Measurements from ENCODE around the gene MARF1.

DNA sequence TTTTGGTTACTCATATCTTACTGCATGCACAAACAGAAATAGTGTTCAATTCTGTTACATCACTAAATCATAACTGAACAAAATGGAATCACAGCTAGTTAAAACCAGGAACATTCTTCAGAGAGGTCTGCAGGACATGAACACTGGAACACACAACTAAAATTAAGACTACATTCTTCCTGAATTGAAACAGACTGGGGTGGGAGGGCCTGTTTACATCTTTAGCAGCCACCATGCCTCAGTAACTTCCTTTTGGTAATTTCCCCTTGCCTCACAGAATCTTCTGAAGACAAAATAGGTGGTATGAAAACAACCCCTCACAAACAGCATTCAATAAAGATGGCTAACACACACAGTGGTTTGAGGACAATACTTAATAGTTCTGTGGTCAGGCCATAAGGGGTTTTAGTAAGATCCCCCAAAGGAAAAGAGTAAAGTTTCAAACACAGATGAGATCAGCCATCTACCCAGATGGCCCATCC, 6.5 kb downstream of the MARF1 start:
- TF ChIP-seq EZH2phosphoT487 (IDR thresholded peaks at IDR 0.05) = no peak
- TF ChIP-seq, protein P1, sequence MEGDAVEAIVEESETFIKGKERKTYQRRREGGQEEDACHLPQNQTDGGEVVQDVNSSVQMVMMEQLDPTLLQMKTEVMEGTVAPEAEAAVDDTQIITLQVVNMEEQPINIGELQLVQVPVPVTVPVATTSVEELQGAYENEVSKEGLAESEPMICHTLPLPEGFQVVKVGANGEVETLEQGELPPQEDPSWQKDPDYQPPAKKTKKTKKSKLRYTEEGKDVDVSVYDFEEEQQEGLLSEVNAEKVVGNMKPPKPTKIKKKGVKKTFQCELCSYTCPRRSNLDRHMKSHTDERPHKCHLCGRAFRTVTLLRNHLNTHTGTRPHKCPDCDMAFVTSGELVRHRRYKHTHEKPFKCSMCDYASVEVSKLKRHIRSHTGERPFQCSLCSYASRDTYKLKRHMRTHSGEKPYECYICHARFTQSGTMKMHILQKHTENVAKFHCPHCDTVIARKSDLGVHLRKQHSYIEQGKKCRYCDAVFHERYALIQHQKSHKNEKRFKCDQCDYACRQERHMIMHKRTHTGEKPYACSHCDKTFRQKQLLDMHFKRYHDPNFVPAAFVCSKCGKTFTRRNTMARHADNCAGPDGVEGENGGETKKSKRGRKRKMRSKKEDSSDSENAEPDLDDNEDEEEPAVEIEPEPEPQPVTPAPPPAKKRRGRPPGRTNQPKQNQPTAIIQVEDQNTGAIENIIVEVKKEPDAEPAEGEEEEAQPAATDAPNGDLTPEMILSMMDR (IDR thresholded peaks at IDR 0.05) = no peak
- TF ChIP-seq EZH2 (IDR thresholded peaks at IDR 0.05) = no peak

Measured in neural progenitor cell (in vitro differentiated cells).